HL-60 (cell line): ENCODE data around the gene RIF1.

Experiments
- CTCF ChIP-seq: IDR thresholded peaks from one replicate; pipeline ENCODE4 v1.5.1; 2011; ENCODE audit warnings: low read length, control low read depth, inconsistent platforms; ENCODE audit not compliant: insufficient read depth
- GABPA ChIP-seq: IDR thresholded peaks from 2 replicates; pipeline ENCODE4 v1.6.1; 2012; ENCODE audit warnings: low read depth
- POLR2AphosphoS5 ChIP-seq: IDR thresholded peaks from 2 replicates; pipeline ENCODE4 v1.6.1; 2012; ENCODE audit warnings: low read depth
- SPI1 ChIP-seq: IDR thresholded peaks from 2 replicates; pipeline ENCODE4 v1.6.1; 2012; ENCODE audit warnings: low read depth, mild to moderate bottlenecking, borderline replicate concordance
- TF ChIP-seq, protein P1 (sequence below): IDR thresholded peaks from 2 replicates; pipeline ENCODE4 v1.6.1; 2012; ENCODE audit warnings: low read depth; ENCODE audit not compliant: insufficient replicate concordance

DNA sequence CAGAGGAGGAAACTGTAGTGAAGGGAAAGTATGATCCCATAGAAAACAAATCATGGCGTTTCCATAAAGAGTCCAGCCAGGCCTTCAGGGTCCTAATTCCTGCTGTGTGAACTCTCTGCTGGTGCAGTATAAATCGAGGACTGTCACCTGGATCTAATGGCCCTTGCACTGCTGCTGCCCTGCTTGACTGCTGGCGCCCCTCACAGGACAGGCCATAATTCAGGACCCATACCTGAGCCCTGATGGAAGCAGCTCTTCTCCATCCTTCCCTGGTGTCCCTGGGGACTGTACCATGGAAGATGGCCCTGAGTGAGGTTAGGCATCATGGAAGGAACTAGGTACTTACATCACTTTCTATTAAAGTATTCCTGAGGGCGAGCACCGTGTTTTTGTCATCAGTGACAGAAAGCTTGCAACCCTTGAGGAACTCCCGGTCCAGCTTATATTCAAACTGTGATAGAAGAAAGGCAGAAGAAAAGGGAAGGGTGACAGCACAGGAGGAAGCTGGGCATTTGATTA is 116.9 kb downstream of the RIF1 start:
- TF ChIP-seq CTCF (no peak), POLR2AphosphoS5 (no peak), SPI1 (no peak), GABPA (no peak)
- TF ChIP-seq, protein P1, sequence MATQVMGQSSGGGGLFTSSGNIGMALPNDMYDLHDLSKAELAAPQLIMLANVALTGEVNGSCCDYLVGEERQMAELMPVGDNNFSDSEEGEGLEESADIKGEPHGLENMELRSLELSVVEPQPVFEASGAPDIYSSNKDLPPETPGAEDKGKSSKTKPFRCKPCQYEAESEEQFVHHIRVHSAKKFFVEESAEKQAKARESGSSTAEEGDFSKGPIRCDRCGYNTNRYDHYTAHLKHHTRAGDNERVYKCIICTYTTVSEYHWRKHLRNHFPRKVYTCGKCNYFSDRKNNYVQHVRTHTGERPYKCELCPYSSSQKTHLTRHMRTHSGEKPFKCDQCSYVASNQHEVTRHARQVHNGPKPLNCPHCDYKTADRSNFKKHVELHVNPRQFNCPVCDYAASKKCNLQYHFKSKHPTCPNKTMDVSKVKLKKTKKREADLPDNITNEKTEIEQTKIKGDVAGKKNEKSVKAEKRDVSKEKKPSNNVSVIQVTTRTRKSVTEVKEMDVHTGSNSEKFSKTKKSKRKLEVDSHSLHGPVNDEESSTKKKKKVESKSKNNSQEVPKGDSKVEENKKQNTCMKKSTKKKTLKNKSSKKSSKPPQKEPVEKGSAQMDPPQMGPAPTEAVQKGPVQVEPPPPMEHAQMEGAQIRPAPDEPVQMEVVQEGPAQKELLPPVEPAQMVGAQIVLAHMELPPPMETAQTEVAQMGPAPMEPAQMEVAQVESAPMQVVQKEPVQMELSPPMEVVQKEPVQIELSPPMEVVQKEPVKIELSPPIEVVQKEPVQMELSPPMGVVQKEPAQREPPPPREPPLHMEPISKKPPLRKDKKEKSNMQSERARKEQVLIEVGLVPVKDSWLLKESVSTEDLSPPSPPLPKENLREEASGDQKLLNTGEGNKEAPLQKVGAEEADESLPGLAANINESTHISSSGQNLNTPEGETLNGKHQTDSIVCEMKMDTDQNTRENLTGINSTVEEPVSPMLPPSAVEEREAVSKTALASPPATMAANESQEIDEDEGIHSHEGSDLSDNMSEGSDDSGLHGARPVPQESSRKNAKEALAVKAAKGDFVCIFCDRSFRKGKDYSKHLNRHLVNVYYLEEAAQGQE: no peak
